ENCODE results near the gene PABPC3. TPM values are rescaled to one million over a fixed set of nuclear protein-coding genes. Genes with fewer than 3 reads are reported as not detected.

PABPC3 gene
- polyA plus RNA-seq, 3 donors: 1.1 to 1.4 (median 1.4) TPM

Other genes with a start within 250 kb of the PABPC3 start
- gene AMER2, start 76.2 kb downstream of the PABPC3 start, polyA plus RNA-seq (ENCODE audit: insufficient read length in 3 of 3): under 1 TPM; 0.19 to 0.33 (median 0.25) TPM
- 10 to 100 TPM; 18.7 to 21.1 (median 20.3) TPM for gene MTMR6, start 191.4 kb downstream of the PABPC3 start, polyA plus RNA-seq (ENCODE audit: insufficient read length in 3 of 3)
- 10 to 100 TPM; 44.3 to 45.5 (median 45.0) TPM for gene NUP58, start 205.5 kb downstream of the PABPC3 start, polyA plus RNA-seq (ENCODE audit: insufficient read length in 3 of 3)